ENCODE data around the gene B4GAT1. TPM values are rescaled to one million over a fixed set of nuclear protein-coding genes. Genes with fewer than 3 reads are reported as not detected.

Gene B4GAT1
- total and polyA plus RNA-seq, 10 of the 15 experiments (the other 5 are each of a cell fraction or from before 2014, with no cell fraction given), result 0.55 to 11.1 (median 4.3) TPM

- TF ChIP-seq ZBTB40 (IDR thresholded peaks at IDR 0.05; ENCODE audit: borderline replicate concordance) (no peak), CBFB (IDR thresholded peaks at IDR 0.05; ENCODE audit: low read depth) (no peak), SRF (IDR thresholded peaks at IDR 0.05; ENCODE audit: low read depth in 2 of 2, low read length in 2 of 2) (no peak), TCF7 (IDR thresholded peaks at IDR 0.05; ENCODE audit: borderline replicate concordance) (no peak), JUNB (IDR thresholded peaks at IDR 0.05) (no peak), MEF2A (IDR thresholded peaks at IDR 0.05; ENCODE audit: insufficient read depth, low read depth, low read length) (no peak), ZNF384 (IDR thresholded peaks at IDR 0.05; ENCODE audit: borderline replicate concordance, low read depth, low read length) (no peak), SKIL (IDR thresholded peaks at IDR 0.05; ENCODE audit: low read depth, poor library complexity, severe bottlenecking) (no peak), ZNF592 (IDR thresholded peaks at IDR 0.05) (0 out of 2 replicates have a peak, but pooled peaks have one; percentile 59), BRCA1 (IDR thresholded peaks at IDR 0.05; ENCODE audit: low read depth, low read length) (no peak), ATF3 (IDR thresholded peaks at IDR 0.05; ENCODE audit: borderline replicate concordance, extremely low read depth, low read depth, low read length) (peak; percentile 44; the same call in 1 of the 2 replicates), REST (IDR thresholded peaks at IDR 0.05; ENCODE audit: low read depth, low read length) (no peak), HDAC6 (IDR thresholded peaks at IDR 0.05; ENCODE audit: unreplicated experiment) (no peak)
Observed at GRCh38 chr11:66328302-66329144, 18.9 kb downstream of the B4GAT1 start (continued).
